Muscle layer of duodenum (tissue), 2 donors: ENCODE measurements around the gene ELL3.
"Not testable (repeated sequence)": the region's sequence is repeated elsewhere in the genome, so short reads cannot be mapped to it uniquely, and the experiment has no call there.

Experiments used
- H3K27ac ChIP-seq: one replicate; pipeline ENCODE4 v1.7.0; 2013; ENCODE audit warnings: mild to moderate bottlenecking, low read length
- H3K27me3 ChIP-seq: one replicate; pipeline ENCODE4 v1.7.0; 2013; ENCODE audit warnings: low read depth, mild to moderate bottlenecking, control low read depth, low read length
- H3K36me3 ChIP-seq, 2 donors: one replicate each; pipeline ENCODE4 v1.7.0; 2013; ENCODE audit warnings: low read length in 2 of 2, control low read depth in 1 of 2, mild to moderate bottlenecking in 1 of 2; ENCODE audit not compliant: insufficient read depth in 2 of 2, control insufficient read depth in 1 of 2
- H3K4me1 ChIP-seq, 2 donors: one replicate each; pipeline ENCODE4 v1.7.0; 2013; ENCODE audit warnings: low read length in 2 of 2, mild to moderate bottlenecking in 2 of 2, control low read depth in 1 of 2, moderate library complexity in 1 of 2; ENCODE audit not compliant: insufficient read depth in 2 of 2, control insufficient read depth in 1 of 2
- H3K4me3 ChIP-seq, 2 donors: one replicate each; pipeline ENCODE4 v1.7.0; 2013; ENCODE audit warnings: low read length in 2 of 2, low read depth in 1 of 2, mild to moderate bottlenecking in 1 of 2
- H3K9me3 ChIP-seq, 2 donors: one replicate each; pipeline ENCODE4 v1.7.0; 2013; ENCODE audit warnings: low read length in 2 of 2, control low read depth in 1 of 2, mild to moderate bottlenecking in 1 of 2; ENCODE audit not compliant: control insufficient read depth in 1 of 2
- donor health status: healthy.

ELL3 gene

GRCh38 chr15:43751885-43752284 lies 24.9 kb downstream of the ELL3 start:
- Histone ChIP-seq H3K27ac (no peak overlapping the region), H3K4me3 (no peak overlapping the region), H3K36me3 (peaks cover 19 to 21% of the 10 kb centered on the region in 2 donors), H3K4me1 (peaks cover 0 to 39% of the 10 kb centered on the region in 2 donors), H3K9me3 (no peaks in the 10 kb centered on the region), H3K27me3 (no peaks in the 10 kb centered on the region)

GRCh38 chr15:43749690-43750345 lies 26.9 kb downstream of the ELL3 start:
- Histone ChIP-seq H3K27ac (no peak overlapping the region), H3K27me3 (no peaks in the 10 kb centered on the region), H3K4me3 (peak overlapping the region; percentile 28 to 33), H3K4me1 (peaks cover 0 to 39% of the 10 kb centered on the region in 2 donors), H3K9me3 (no peaks in the 10 kb centered on the region), H3K36me3 (peaks cover 8 to 10% of the 10 kb centered on the region in 2 donors)

GRCh38 chr15:43748376-43748775 lies 28.4 kb downstream of the ELL3 start:
- Histone ChIP-seq H3K9me3 (no peaks in the 10 kb centered on the region), H3K4me3 (peak overlapping the region; percentile 13 to 25), H3K27ac (no peak overlapping the region), H3K27me3 (no peaks in the 10 kb centered on the region), H3K36me3 (peaks cover 2 to 4% of the 10 kb centered on the region in 2 donors), H3K4me1 (peaks cover 0 to 39% of the 10 kb centered on the region in 2 donors)

DNA sequence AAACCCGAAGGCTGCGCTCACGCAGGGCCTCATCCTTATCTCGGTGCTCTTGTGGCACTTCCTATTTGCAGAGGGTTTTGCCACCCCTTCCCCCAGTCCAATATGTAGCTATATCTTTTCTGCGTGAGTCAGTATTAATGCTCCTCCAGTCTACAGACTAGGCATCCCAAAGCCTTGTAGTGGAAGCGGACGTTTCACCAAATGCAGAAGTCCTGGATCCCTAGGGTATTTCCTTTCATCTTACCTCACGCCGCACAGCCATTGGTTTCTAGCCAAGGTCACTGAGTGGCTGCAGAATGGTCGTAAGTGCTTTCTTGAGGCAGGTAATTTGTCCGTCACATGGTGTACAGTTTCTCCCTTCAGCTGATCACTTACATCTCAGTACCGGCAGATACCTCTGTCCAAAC lies 29.9 kb downstream of the ELL3 start:
- Histone ChIP-seq H3K4me3 (peak overlapping the region; percentile 74 to 80), H3K27ac (peak overlapping the region; percentile 47), H3K4me1 (peaks cover 0 to 34% of the 10 kb centered on the region in 2 donors)
- H3K36me3 ChIP-seq, H3K27me3 ChIP-seq, H3K9me3 ChIP-seq: not testable (repeated sequence)

DNA sequence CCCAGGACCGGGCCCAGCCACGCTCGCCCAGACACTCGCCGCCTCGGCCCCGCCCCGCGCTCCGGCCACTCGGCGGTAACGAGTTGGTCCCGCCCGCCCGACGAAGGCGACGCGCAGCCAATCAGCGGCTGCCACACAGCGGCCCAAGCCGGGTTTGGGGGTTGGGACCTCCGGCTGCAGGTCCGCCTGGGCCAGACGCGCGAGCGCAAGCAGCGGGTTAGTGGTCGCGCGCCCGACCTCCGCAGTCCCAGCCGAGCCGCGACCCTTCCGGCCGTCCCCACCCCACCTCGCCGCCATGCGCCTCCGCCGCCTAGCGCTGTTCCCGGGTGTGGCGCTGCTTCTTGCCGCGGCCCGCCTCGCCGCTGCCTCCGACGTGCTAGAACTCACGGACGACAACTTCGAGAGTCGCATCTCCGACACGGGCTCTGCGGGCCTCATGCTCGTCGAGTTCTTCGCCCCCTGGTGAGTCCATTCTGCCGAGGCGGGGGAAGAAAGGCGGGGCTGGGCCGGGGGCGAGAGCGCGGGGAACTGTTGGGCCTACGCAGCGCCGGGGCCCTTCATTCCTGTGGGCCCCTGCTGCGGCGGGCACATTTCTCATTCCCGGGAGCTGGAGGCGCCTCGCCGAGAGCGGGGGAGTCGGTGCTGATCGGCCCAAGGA lies 30.4 kb downstream of the ELL3 start, which contains the start of gene PDIA3:
Gene PDIA3, plus strand, starts transcription at position 194 of the 658 bp plus-strand sequence. Its CDS starts 102 bp downstream, at position 296.
- H3K36me3 ChIP-seq, H3K9me3 ChIP-seq, H3K27me3 ChIP-seq: not testable (repeated sequence)
- H3K4me3 ChIP-seq: peak within 1 kb of the TSS; percentile 74 to 80
- peak within 1 kb of the TSS; percentile 47 for H3K27ac ChIP-seq
- peaks cover 0 to 29% of the 10 kb centered on the region in 2 donors for H3K4me1 ChIP-seq

DNA sequence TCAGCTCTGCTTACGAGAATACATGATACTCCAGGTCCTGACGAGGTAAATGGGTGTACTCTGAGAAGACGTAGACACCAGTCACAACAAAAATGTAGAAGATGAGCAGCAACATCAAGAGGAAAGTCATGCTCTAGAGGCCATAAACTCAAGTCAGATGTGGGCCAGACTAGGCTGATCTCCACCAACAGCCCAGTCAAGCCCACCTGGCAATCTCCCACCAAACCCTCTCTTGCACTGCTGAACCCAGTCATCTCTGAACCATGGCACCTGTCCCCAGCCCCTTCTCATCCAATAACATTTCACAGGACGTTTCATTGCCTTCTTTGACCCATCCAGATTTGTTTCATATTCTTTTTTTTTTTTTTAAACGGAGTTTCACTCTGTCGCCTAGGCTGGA lies 41.4 kb downstream of the ELL3 start:
- H3K36me3 ChIP-seq: no peaks in the 10 kb centered on the region
- H3K4me3 ChIP-seq: no peak overlapping the region
- H3K27me3 ChIP-seq: no peaks in the 10 kb centered on the region
- no peaks in the 10 kb centered on the region for H3K4me1 ChIP-seq
- H3K27ac ChIP-seq: no peak overlapping the region
- H3K9me3 ChIP-seq: no peaks in the 10 kb centered on the region

- H3K27ac ChIP-seq, H3K9me3 ChIP-seq, H3K4me1 ChIP-seq, H3K27me3 ChIP-seq, H3K36me3 ChIP-seq, H3K4me3 ChIP-seq: not testable (repeated sequence)
Observed at GRCh38 chr15:43728053-43728725, 48.6 kb downstream of the ELL3 start.

- H3K4me3 ChIP-seq, H3K27me3 ChIP-seq, H3K36me3 ChIP-seq, H3K27ac ChIP-seq, H3K4me1 ChIP-seq, H3K9me3 ChIP-seq: not testable (repeated sequence)
Observed at GRCh38 chr15:43726306-43726705, 50.5 kb downstream of the ELL3 start.

DNA sequence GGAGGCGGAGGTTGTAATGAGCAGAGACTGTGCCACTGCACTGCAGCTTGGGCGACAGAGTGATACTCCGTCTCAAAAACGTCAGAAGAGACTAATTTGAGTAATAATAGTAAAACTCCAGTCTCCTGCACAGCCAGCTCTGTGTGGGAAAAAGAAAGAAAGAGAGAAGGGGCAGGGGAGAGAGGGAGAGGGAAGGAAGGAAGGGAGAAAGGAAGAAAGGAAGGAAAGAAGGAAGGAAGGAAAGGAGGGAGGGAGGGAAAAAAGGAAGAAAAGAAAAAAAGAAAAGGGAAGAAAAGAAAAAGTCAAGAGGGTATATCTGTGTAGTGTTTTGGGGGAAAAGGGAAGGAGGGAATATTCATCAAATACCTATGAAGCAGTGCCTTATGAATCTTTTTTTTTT lies 53.6 kb downstream of the ELL3 start:
- Histone ChIP-seq H3K36me3 (no peaks in the 10 kb centered on the region), H3K9me3 (no peaks in the 10 kb centered on the region), H3K4me1 (no peaks in the 10 kb centered on the region)

More for the DNA sequence above, 53.6 kb downstream of the ELL3 start:
- Histone ChIP-seq H3K27me3 (no peaks in the 10 kb centered on the region), H3K4me3 (no peak overlapping the region), H3K27ac (no peak overlapping the region)
